HG02884 (cell line): ENCODE results near the gene ANKS3.

Experiments used
- ATAC-seq: cut with Tn5 transposase; IDR thresholded peaks from one replicate; pipeline ENCODE4 v1.9.1; 2021; ENCODE audit warnings: mild to moderate bottlenecking, moderate library complexity; ENCODE audit not compliant: unreplicated experiment

The ANKS3 gene

GRCh38 chr16:4696905-4697847, 36.9 kb downstream of the ANKS3 start:
- no peak for ATAC-seq

- no peak for ATAC-seq
Observed at GRCh38 chr16:4696172-4696904, 37.7 kb downstream of the ANKS3 start.

GRCh38 chr16:4695473-4696171, 38.4 kb downstream of the ANKS3 start:
- ATAC-seq = no peak

- no peak for ATAC-seq
Observed at GRCh38 chr16:4694642-4695451, 39.2 kb downstream of the ANKS3 start.

GRCh38 chr16:4693956-4694641, 40.0 kb downstream of the ANKS3 start:
- ATAC-seq = peak; percentile 4

- peak; percentile 92 for ATAC-seq
Observed at GRCh38 chr16:4693296-4693955, 40.6 kb downstream of the ANKS3 start, which contains the start of gene NUDT16L1. NUDT16L1 (plus strand) TSS chr16:4693562; CDS start chr16:4693727, 165 bp downstream.

GRCh38 chr16:4692460-4693295, 41.4 kb downstream of the ANKS3 start:
- ATAC-seq = peak; percentile 7

GRCh38 chr16:4691666-4692412, 42.2 kb downstream of the ANKS3 start:
- no peak for ATAC-seq

- no peak for ATAC-seq
Observed at GRCh38 chr16:4690946-4691665, 43.0 kb downstream of the ANKS3 start.

- ATAC-seq = no peak
Observed at GRCh38 chr16:4689864-4690704, 44.0 kb downstream of the ANKS3 start.

GRCh38 chr16:4689091-4689671, 44.9 kb downstream of the ANKS3 start:
- ATAC-seq = no peak

- no peak for ATAC-seq
Observed at GRCh38 chr16:4688674-4689045, 45.4 kb downstream of the ANKS3 start.

GRCh38 chr16:4687946-4688673, 46.0 kb downstream of the ANKS3 start:
- ATAC-seq = no peak

GRCh38 chr16:4687416-4687815, 46.7 kb downstream of the ANKS3 start:
- no peak for ATAC-seq
